CD4-positive, alpha-beta T cell treated with Interleukin-15 for 4 hours (primary cell): ENCODE data around the gene PAPSS1.
"Not testable (repeated sequence)": the region's sequence is repeated elsewhere in the genome, so short reads cannot be mapped to it uniquely, and the experiment has no call there.

Experiments
- DNase-seq: peaks from one replicate; pipeline ENCODE4 v3.0.0-alpha.2; 2020; ENCODE audit warnings: low spot score

Gene PAPSS1

DNA sequence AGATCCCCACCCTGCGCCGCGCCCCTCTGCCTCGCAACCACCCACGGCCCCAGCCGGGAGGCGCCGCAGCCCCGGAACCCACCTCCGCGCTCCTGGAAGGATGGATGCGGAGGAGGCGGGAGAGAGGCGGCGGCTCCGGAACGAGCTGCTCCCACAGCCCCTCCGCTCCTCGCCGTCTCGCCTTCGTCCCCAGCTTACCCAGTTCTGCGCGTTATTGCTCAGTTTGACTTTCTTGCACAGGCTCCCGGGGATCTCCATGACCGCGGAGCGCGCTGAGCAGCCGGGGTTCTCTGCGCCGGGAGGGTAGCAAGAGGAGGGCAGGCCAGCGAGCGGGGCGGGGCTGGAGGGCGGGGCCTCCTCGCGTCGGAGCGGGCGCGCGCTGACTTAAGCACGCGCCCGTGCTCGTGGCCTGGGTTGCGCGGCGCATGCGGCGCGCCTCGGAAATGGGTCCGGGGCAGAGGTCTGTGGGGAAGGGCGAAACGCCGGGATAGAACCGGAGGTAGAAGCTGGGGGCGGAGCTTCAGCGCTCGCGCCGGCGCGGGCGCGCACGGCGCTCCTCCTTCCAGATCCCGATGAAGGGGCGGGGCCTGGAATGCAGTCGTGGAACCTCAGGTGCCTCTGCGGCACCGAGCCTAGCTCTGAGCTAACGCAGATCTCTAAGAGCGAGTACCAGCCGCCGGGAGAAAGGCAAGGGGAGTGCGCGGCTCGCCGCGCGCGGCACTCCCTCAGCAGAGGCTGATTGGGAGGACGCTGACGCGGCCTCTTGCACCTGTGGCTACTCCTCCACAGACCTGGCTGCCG lies at the start of gene PAPSS1:
PAPSS1 (minus strand) TSS at position 313 of the 801 bp plus-strand sequence; CDS start at position 258, 55 bp downstream.
- DNase-seq, result peak; percentile 95

DNA sequence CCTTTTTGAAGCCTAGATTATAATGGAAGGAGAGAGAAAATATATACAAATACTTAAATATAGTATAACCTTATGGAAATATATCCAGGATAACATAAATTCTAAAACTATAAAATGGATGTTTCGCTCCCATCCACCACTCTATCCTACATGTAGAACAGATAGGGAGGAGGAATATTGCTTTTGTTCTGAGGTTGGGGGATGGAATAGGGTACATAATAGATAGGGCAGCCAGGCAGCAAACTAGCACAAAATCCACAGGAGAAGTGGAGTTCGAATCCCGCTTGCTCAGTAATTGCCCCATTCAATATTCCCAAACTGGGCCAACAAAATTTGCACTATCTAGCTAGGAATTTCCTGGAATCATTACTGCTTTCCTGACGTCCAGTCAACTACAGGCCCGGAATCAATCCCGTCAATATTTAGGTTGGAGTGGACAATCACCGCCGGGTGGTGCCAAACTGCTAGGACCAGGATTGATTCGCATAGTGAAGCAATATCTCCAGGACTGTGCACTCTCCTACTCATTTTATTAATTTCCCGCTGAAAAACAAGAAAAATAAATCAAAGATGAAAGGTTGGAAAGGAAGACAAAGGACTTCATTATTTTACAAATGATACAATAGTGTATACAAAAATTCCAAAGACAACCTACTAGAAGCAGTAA lies 40.4 kb upstream of the PAPSS1 start:
- DNase-seq, result no peak

DNA sequence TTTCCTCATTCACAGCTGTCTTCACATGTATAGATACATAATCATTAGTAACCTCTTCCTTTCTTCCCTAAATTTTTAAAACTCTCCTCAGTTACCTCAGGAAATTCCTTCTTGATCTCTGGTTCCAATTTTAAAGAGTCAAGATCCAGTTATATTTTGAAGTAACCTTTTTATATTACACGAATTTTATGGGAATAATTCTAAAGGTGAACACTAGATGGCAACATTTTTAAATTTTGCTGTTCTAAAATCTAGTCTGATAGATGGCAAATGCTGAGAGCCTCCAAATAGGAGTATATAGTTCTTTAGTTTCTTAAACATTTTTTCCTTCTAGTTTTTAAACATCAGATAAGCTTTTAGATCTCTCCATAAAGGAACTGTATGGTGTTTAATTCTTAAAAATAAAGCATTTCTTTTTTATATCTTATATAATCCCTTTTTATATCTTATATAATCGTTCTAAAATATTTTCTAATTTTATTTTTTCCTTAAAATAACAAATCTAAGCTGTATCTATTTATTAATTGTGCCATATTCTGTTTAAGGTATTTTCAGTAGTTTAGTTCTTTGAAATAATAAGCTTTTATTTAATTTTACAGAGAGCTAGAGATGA lies 37.9 kb upstream of the PAPSS1 start:
- peak; percentile 16 for DNase-seq

- no peak for DNase-seq
Observed at GRCh38 chr4:107757283-107757682, 37.2 kb upstream of the PAPSS1 start.

- no peak for DNase-seq
Observed at GRCh38 chr4:107755841-107756356, 35.9 kb upstream of the PAPSS1 start.

DNA sequence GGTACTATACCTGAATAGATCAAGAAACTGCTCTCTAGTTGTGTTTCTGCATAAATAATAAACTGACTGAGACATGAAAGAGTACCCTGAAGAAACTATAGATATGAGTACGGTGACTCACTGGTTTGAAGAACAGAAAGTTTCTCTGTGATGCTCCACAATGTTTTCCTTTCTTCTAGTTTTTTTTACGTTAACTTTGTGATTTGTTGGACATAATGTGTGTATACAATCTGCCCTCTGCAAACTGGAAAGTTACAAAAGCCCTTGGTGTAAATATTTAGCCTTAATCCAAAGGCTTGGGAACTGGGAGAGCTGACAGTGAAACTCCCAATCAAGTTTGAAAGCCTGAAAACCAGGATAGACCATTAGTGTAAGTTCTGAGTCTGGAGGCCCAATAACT lies 31.6 kb upstream of the PAPSS1 start:
- no peak for DNase-seq

- DNase-seq, result no peak
Observed at GRCh38 chr4:107747748-107748486, 27.9 kb upstream of the PAPSS1 start.

GRCh38 chr4:107746161-107746560 lies 26.1 kb upstream of the PAPSS1 start:
- DNase-seq, result no peak

DNA sequence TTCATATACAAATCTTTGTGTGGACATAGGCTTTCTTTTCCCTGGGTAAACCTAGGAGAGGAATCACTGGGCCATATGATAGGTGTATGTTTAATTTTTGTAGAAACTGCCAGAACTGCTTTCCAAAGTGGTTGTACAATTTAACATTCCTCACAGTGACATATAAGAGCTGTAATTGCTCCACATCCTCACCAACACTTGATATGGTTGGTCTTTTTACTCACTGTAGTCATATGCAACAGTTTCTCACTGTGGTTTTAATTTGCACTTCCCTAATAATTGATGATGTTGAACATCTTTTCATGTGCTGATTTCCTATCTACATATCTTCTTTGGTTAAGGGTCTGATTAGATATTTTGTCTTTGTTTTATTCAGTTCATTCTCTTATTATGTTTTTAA lies 24.5 kb upstream of the PAPSS1 start:
- no peak for DNase-seq

- no peak for DNase-seq
Observed at GRCh38 chr4:107743532-107743931, 23.5 kb upstream of the PAPSS1 start.

DNA sequence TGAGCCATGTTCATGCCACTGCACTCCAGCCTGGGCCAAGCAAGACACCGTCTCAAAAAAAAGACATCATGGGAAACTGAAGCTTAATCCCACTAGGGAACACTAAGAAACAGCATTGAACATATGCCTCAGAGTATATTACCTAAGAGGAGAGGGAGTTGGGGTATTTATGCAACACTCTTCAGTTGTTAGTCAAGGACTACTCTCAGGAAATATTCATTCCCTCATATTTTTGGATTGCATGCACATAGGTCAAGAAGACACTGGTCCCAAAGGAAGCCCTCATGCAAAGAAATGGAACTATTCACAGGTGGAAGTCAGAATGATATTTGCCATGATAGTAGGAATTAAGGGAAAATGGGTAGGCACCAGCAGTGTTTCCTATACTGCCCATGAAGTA lies 22.8 kb upstream of the PAPSS1 start:
- DNase-seq, result no peak

GRCh38 chr4:107742196-107742595 lies 22.2 kb upstream of the PAPSS1 start:
- DNase-seq, result no peak

DNA sequence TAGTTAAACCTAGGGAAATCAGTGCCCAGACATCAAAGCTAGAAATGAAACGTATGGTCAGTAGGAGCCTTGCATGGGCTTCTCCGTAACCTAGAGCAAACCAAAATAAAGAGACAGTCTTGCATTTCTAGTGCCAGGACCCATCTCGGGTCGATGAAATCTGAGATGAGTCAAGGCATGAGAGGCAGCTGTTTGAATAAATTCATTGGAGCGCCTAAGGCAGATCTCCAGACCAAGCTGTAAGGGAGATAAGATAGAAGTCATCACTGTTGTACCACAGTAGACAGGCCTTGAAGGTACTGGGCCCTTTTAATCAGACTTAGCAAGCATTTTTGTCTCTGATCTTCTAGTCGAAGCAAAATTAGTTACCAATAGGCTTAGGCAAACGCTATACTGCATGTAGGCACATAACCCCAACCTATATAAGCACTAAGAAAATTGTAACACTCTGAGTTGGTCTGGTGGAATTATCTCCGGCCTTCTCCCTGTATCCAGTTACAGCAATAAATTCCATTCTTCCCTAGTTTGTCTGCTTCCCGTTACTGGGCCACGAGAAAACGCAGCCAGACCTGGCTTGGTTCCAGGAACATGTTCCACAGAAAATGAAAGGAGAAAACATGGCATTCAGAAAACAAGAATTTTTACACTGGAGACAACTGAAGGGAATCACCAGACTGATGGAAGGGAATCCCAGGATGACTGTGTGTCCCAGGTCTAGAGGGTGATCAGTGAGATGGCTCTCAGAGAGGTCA lies 21.1 kb upstream of the PAPSS1 start:
- no peak for DNase-seq

DNA sequence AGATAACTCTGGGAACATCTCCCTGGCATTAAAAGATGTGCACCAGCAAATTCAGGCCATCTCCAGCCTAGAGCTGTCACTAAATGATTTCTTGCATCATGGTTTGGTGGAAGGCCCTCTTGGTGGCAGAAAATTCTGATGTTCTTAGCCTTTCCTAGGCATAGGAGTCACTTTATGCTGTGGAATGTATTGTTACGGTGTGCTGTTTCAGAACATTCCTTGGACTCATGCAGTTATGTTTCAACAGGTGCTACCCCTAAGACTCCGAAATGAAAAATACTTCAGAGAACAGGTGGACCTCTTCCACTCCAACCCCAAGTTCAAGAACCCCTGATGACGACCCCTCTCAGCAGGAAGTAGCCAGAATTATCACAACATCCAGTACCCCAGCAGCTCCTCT lies 20.3 kb upstream of the PAPSS1 start:
- no peak for DNase-seq

DNA sequence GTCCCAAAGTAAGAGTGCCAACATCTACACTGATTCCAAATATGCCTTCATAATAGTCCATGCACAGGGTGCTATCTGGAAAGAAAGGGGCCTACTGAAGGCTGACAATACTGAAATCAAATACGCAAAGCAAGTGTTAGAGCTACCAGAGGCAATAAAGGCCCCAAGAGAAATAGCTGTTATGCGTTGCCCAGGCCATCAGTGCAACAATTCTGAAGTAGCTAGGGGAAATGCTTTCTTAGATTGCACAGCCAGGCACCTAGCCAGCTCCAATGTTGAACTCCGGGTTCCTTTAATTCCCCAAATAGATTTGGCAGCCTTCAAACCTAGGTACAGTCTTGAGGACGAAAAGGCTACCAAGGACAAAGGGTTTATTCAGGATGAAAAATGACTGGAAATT lies 17.4 kb upstream of the PAPSS1 start:
- no peak for DNase-seq

- peak; percentile 58 for DNase-seq
Observed at GRCh38 chr4:107736924-107737448, 17.0 kb upstream of the PAPSS1 start.

- DNase-seq, result no peak
Observed at GRCh38 chr4:107736037-107736436, 16.0 kb upstream of the PAPSS1 start.

- no peak for DNase-seq
Observed at GRCh38 chr4:107734120-107734519, 14.1 kb upstream of the PAPSS1 start.

DNA sequence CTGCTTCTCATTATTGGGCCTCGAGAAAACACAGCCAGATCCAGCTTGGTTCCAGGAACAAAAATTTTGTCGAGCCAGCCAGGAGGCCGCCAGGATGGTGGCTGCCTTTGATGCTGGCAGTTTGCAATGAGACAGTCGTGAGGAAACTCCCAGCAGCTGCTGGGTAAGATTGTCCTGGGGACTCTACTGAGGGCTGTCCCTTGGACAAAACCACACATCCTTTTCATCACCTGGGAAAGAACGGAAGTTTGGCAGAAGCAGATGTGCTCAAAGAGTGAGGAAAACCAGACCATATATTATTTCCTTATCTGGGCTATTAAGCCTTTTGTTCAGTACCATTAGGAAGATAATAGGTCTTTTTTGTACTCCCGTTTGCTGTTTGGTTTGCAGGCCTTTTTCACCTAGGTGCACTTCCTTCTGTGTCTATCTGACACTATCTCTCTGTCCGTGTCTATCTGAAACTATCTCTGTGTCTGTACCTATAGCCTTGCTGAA lies 13.4 kb upstream of the PAPSS1 start:
- DNase-seq, result no peak

- DNase-seq, result not testable (repeated sequence)
Observed at GRCh38 chr4:107729050-107729449, 9.0 kb upstream of the PAPSS1 start.
